Suprapubic skin (tissue), 4 donors: ENCODE data around the gene CTNND2. TPM values are rescaled to one million over a fixed set of nuclear protein-coding genes. Genes with fewer than 3 reads are reported as not detected.

Experiments used
- DNase-seq, 2 donors: peaks; one replicate each; pipeline ENCODE4 v3.0.0-alpha.2; 2019; ENCODE audit warnings: low spot score in 2 of 2
- H3K27ac ChIP-seq: fragments of 200-600 bp; sonication (generic); one replicate; pipeline ENCODE4 v1.5.1; 2019
- H3K27me3 ChIP-seq: fragments of 200-600 bp; sonication (generic); one replicate; pipeline ENCODE4 v1.5.1; 2019
- H3K36me3 ChIP-seq: fragments of 200-600 bp; sonication (generic); one replicate; pipeline ENCODE4 v1.5.1; 2019
- H3K4me1 ChIP-seq: fragments of 200-600 bp; sonication (generic); one replicate; pipeline ENCODE4 v1.5.1; 2019
- H3K4me3 ChIP-seq: fragments of 200-600 bp; sonication (generic); one replicate; pipeline ENCODE4 v1.5.1; 2019; ENCODE audit warnings: mild to moderate bottlenecking
- H3K9me3 ChIP-seq: fragments of 200-600 bp; sonication (generic); one replicate; pipeline ENCODE4 v1.5.1; 2019
- EP300 ChIP-seq: sonication (generic); formaldehyde crosslinking; IDR thresholded peaks from one replicate; pipeline ENCODE4 v1.6.1; 2017; ENCODE audit warnings: antibody characterized with exemption
- POLR2A ChIP-seq, 2 donors: fragments of 450-650 bp; IDR thresholded peaks; one replicate each; pipeline ENCODE4 v1.6.1; 2017; ENCODE audit warnings: antibody characterized with exemption in 2 of 2, mild to moderate bottlenecking in 2 of 2, moderate library complexity in 2 of 2
- POLR2AphosphoS5 ChIP-seq, 3 donors: sonication (generic); formaldehyde crosslinking; IDR thresholded peaks; one replicate each; pipeline ENCODE4 v1.6.1; 2017; ENCODE audit warnings: antibody characterized with exemption in 3 of 3
- WGBS: methylation state at CpG from one replicate; pipeline ENCODE4 v1.1.5; 2018; 5-methylcytosine and 5-hydroxymethylcytosine counted together
- total RNA-seq, 4 donors: library from RNA; depleted of rRNA; stranded (reverse); fragments of >200 nt; gene quantifications; one replicate each; pipeline ENCODE4 v1.1.0, GENCODE V29; 2016
- TF ChIP-seq, protein P1 (sequence below), 2 donors: fragments of 200-600 bp in 1 of 2; fragments of 450-650 bp in 1 of 2; sonication (generic) in 1 of 2; IDR thresholded peaks; one replicate each; pipeline ENCODE4 v1.5.1; 2016 to 2019; ENCODE audit warnings: antibody characterized with exemption in 2 of 2, mild to moderate bottlenecking in 1 of 2, moderate library complexity in 1 of 2

Gene CTNND2
- total RNA-seq, 4 donors from 2014 or later = 0.40 to 3.8 (median 2.2) TPM

DNA sequence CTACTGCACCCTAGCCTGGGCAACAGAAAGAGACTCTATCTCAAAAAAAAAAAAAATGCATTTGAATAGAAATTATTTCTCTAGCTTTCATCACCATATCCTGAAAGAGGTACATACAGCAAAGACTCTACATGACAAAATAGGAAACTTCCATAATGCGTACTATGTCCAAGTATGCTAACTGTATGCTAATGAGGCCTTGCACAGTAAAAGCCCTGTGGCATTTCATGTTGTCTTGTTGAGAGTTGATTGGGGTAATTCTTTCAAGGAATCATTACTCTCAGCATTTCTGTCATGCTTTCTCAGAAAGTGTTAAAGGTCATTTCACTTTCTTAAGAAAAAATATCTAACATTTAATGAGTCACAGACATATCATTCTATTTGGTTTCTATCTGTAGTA, 393.4 kb downstream of the CTNND2 start:
- Histone ChIP-seq H3K9me3 (no peaks in the 10 kb centered on the region), H3K4me3 (no peak overlapping the region), H3K4me1 (no peaks in the 10 kb centered on the region), H3K36me3 (no peaks in the 10 kb centered on the region), H3K27ac (no peak overlapping the region), H3K27me3 (no peaks in the 10 kb centered on the region)
- DNase-seq = no peak
- TF ChIP-seq POLR2A (IDR thresholded peaks at IDR 0.05) (no peak), POLR2AphosphoS5 (IDR thresholded peaks at IDR 0.05) (no peak), EP300 (no peak)
- TF ChIP-seq, protein P1, sequence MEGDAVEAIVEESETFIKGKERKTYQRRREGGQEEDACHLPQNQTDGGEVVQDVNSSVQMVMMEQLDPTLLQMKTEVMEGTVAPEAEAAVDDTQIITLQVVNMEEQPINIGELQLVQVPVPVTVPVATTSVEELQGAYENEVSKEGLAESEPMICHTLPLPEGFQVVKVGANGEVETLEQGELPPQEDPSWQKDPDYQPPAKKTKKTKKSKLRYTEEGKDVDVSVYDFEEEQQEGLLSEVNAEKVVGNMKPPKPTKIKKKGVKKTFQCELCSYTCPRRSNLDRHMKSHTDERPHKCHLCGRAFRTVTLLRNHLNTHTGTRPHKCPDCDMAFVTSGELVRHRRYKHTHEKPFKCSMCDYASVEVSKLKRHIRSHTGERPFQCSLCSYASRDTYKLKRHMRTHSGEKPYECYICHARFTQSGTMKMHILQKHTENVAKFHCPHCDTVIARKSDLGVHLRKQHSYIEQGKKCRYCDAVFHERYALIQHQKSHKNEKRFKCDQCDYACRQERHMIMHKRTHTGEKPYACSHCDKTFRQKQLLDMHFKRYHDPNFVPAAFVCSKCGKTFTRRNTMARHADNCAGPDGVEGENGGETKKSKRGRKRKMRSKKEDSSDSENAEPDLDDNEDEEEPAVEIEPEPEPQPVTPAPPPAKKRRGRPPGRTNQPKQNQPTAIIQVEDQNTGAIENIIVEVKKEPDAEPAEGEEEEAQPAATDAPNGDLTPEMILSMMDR (IDR thresholded peaks at IDR 0.05) = no peak
- WGBS = 87% methylated on average over 1 of the region's 1 CpG

- Histone ChIP-seq H3K4me3 (no peak overlapping the region), H3K27me3 (no peaks in the 10 kb centered on the region), H3K36me3 (no peaks in the 10 kb centered on the region), H3K27ac (no peak overlapping the region), H3K9me3 (no peaks in the 10 kb centered on the region), H3K4me1 (no peaks in the 10 kb centered on the region)
- WGBS = 82% methylated on average over 7 of the region's 7 CpGs
- no peak for TF ChIP-seq EP300
- TF ChIP-seq POLR2A (IDR thresholded peaks at IDR 0.05) = no peak
- no peak for TF ChIP-seq POLR2AphosphoS5 (IDR thresholded peaks at IDR 0.05)
- TF ChIP-seq, protein P1 (IDR thresholded peaks at IDR 0.05) = no peak
- no peak for DNase-seq
Observed at GRCh38 chr5:11509793-11510192, 394.5 kb downstream of the CTNND2 start.

- TF ChIP-seq, protein P1 (IDR thresholded peaks at IDR 0.05) = no peak
- TF ChIP-seq POLR2AphosphoS5 (IDR thresholded peaks at IDR 0.05) (no peak), EP300 (no peak), POLR2A (IDR thresholded peaks at IDR 0.05) (no peak)
- 65% methylated on average over 9 of the region's 9 CpGs for WGBS
- Histone ChIP-seq H3K36me3 (no peaks in the 10 kb centered on the region), H3K27me3 (no peaks in the 10 kb centered on the region), H3K4me1 (peaks cover 3% of the 10 kb centered on the region), H3K4me3 (no peak overlapping the region), H3K9me3 (no peaks in the 10 kb centered on the region), H3K27ac (no peak overlapping the region)
- no peak for DNase-seq
Observed at GRCh38 chr5:11507156-11507910, 396.9 kb downstream of the CTNND2 start.

- no peaks in the 10 kb centered on the region for H3K9me3 ChIP-seq
- H3K4me1 ChIP-seq = peaks cover 3% of the 10 kb centered on the region
- H3K36me3 ChIP-seq = no peaks in the 10 kb centered on the region
- TF ChIP-seq, protein P1 (IDR thresholded peaks at IDR 0.05) = no peak
- TF ChIP-seq POLR2A (IDR thresholded peaks at IDR 0.05) (no peak), EP300 (no peak), POLR2AphosphoS5 (IDR thresholded peaks at IDR 0.05) (no peak)
- DNase-seq = no peak
- 73% methylated on average over 3 of the region's 3 CpGs for WGBS
- no peaks in the 10 kb centered on the region for H3K27me3 ChIP-seq
- no peak overlapping the region for H3K4me3 ChIP-seq
- no peak overlapping the region for H3K27ac ChIP-seq
Observed at GRCh38 chr5:11504886-11505193, 399.4 kb downstream of the CTNND2 start.

GRCh38 chr5:11504065-11504885, 400.0 kb downstream of the CTNND2 start:
- no peak for DNase-seq
- Histone ChIP-seq H3K4me3 (no peak overlapping the region), H3K36me3 (no peaks in the 10 kb centered on the region), H3K27me3 (no peaks in the 10 kb centered on the region), H3K4me1 (peaks cover 3% of the 10 kb centered on the region), H3K9me3 (no peaks in the 10 kb centered on the region), H3K27ac (no peak overlapping the region)
- 82% methylated on average over 10 of the region's 12 CpGs for WGBS
- TF ChIP-seq, protein P1 (IDR thresholded peaks at IDR 0.05) = no peak
- TF ChIP-seq EP300 (no peak), POLR2AphosphoS5 (IDR thresholded peaks at IDR 0.05) (no peak), POLR2A (IDR thresholded peaks at IDR 0.05) (no peak)
